ENCODE data around the gene SLC49A3.
"Not testable (repeated sequence)": the region's sequence is repeated elsewhere in the genome, so short reads cannot be mapped to it uniquely, and the experiment has no call there.

SLC49A3 gene

GRCh38 chr4:703336-704197 is 14.6 kb upstream of the SLC49A3 start:
- no peak for DNase-seq (ENCODE audit: low spot score)

DNA sequence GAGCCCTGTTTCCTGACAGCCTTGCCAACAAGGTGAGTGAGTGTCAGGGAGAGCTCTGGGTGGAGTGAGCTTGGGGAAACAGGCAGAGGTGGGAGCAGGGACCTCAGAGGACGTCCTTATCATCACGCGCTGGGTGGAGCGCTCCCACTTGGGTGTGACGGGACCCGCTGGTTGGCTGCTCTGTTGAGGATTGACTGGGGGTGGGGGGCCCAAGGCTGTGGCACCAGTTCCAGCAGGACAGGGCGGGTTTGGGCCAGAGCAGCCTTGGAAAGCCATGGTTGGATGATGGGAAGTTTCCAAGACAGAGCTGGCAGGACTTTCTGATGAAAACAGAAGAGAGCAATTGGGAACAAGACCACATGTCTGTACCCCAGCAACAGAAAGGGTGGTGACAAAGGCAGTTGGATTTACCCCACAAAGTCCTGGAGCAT is 13.7 kb upstream of the SLC49A3 start:
- DNase-seq (ENCODE audit: low spot score): no peak

DNA sequence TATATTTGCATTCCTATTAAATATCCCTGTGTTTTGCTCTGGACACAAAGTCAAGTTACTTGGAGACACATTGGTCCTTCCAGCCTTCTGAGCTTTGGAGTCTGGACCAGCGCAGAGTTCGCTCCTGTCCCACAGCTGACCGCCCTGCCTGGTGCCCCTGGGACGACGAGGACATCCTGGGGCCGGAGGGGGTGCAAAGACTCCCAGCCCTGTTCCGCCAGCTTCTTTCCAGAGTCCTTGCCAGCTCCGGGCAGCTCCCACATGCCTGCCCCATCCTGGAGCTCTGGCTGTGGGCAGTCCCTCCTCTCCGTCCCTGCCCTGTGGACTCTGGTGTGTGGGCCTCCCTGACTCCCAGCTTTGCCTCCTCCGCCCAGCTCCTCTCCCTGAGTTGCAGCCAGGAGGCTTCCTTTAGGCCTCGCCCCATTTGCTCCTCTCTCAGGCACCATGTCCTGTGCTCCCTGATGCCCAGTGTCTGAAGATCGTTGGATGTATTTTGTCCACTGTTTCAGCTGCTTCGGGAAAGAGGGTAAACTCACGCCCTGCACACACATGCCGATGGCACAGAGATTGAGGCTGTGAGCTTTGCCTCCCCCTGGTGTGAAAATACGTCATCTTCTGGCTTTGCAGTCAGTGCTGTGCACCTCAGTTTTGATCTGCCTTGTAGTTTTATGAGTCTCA is 11.8 kb upstream of the SLC49A3 start:
- no peak for DNase-seq (ENCODE audit: low spot score)

- no peak for DNase-seq (ENCODE audit: low spot score)
Measured at GRCh38 chr4:699816-700580, 11.0 kb upstream of the SLC49A3 start.

DNA sequence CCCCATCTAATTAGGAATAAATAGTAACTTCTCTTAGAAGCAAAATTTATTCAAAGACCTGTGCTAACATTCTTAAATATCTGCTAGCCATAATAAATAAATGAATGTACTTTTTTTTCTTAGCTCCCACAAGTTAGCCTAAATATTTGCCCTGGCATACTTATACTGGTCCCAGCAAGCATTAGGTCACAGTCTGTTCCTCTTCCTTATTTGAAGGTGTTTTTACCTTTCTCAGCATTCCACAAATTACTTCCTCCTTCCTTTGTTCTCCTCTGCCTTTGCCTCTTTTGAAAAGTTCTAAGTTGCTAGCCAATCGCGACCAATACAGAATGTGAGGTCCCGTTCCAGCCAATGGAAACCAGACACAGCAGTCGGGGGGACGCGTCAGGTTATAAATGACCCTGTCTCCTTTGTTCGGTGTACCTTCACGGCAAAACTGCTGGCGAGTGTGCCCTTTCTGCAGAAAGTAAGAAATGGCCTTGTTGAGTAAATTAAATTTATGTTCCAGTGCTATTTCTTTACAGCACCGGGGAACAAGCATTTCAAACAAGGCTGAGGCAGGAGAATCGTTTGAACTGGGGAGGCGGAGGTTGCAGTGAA is 5.5 kb upstream of the SLC49A3 start:
- DNase-seq (ENCODE audit: low spot score): not testable (repeated sequence)

- no peak for DNase-seq (ENCODE audit: low spot score)
Measured at GRCh38 chr4:692771-693554, 4.0 kb upstream of the SLC49A3 start.

- DNase-seq (ENCODE audit: low spot score): no peak
Measured at GRCh38 chr4:689723-690122, 772 bp upstream of the SLC49A3 start.

GRCh38 chr4:687971-688853 is 739 bp downstream of the SLC49A3 start:
- DNase-seq (ENCODE audit: low spot score): no peak

GRCh38 chr4:687048-687970 is 1.6 kb downstream of the SLC49A3 start:
- DNase-seq (ENCODE audit: low spot score): no peak

GRCh38 chr4:686413-687040 is 2.4 kb downstream of the SLC49A3 start:
- no peak for DNase-seq (ENCODE audit: low spot score)

DNA sequence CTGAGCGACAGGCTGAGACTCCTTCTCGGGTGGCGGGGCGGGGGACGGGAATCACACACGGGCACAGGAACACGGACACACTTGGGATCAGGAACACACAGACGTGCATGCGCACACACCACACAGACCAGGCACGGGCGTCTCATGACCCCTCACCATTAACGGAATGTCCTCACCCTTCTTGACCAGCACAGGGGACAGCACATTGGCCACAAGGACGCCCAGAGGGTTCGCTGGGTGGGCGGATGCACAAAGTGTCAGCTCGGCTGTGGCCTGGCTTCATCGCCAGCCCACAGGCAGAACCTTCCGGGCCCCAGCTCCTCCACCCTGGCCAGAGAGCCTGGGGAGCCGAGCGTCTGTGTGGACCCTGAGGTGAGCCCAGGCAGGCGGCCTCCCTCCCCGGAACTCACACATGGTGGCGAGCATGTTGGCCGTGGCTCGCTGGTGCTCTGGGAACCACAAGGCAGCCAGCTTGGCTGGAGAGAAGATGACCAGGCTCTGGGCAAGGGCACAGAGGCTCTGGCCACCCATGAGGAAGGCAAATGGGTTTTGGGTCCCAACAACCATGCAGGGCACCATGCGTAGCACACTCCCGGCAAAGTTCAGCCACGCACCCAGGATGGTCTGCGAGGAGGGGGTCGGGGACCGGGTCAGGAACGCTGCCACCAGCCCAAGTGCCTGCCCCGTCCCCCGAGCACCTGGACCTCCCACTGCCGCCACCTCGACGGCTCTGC is 3.1 kb downstream of the SLC49A3 start:
- DNase-seq (ENCODE audit: low spot score): no peak

- no peak for DNase-seq (ENCODE audit: low spot score)
Measured at GRCh38 chr4:684623-685327, 4.2 kb downstream of the SLC49A3 start.

GRCh38 chr4:683982-684622 is 4.8 kb downstream of the SLC49A3 start:
- peak; percentile 28 for DNase-seq (ENCODE audit: low spot score)

DNA sequence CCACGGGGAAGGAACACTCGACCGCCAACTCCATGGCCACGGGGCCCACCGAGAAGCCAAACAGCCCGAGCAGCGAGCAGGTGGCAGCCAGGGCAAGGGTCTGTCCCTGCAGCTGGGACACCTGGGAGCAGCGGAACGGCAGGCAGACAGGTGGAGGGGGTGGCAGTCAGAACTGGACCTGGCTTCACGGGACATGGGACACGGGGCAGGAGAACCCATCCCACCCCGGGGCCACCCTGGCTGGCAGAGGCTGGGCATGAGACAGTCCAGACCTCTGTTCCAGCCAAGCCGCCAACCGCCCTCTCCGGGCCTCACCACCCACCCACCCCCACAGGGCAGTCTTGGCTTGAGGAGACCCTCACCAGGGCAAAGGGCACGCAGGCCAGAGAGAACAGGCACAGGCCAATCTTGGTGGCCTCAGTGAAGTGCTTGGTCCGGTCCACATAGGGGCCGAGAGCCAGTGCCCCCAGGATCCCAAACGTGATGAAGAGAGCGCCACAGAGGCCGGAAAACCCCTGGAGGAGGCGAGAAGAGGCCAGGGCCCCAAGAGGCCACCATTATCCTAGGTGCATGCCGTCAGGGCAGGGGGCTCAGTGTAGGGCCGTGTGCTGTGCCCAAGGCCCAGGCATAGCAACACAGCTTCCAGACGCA is 5.6 kb downstream of the SLC49A3 start:
- no peak for DNase-seq (ENCODE audit: low spot score)

DNA sequence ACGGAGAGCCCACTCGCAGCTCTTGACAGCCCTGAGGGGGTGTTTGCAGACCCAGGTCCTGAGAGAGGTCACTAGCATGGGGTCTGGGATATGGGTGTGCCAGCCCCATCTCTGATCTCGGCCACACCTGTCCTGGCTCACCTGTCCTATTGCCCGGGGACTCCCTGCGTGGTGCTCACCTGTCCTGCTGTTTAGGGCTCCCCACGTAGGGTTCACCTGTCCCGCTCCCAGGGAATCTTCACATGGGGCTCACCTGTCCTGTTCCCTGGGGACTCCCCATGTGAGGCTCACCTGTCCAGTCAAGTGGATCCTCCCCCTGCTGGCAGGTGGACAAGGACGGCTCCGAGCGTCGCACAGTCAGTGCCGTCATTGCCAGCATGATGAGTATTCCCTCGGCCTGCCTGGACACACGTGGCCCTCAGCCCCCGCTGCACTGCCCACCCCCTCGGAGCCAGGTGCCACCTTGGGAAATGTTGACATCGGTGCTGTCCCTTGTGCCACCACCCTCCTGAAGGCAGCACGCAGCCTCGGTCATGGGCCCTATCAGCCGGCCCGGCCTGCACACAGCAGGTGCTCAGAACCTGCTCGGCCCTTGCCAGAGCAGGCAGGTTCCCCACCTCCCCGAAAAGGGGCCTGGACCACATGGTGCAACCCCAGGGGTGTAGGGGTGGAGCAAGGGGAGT is 6.3 kb downstream of the SLC49A3 start:
- DNase-seq (ENCODE audit: low spot score): no peak

Data from CD4-positive, alpha-beta T cell treated with Interleukin-15 for 4 hours (primary cell).